GM06990 (cell line): ENCODE data around the gene ISY1.

Source experiments
- DNase-seq: peaks from one replicate; pipeline ENCODE4 v3.0.0-alpha.2; 2011; ENCODE audit not compliant: insufficient read length; ENCODE audit errors: extremely low read depth
- H3K27me3 ChIP-seq: replicated peaks from 2 replicates; pipeline ENCODE4 v1.6.0; 2011; ENCODE audit warnings: low read length; ENCODE audit not compliant: control insufficient read depth, insufficient read depth
- H3K36me3 ChIP-seq: 2 replicates; pipeline ENCODE4 v1.5.1; 2011; ENCODE audit warnings: low read length; ENCODE audit not compliant: control insufficient read depth, insufficient read depth
- H3K4me3 ChIP-seq: replicated peaks from 2 replicates; pipeline ENCODE4 v1.5.1; 2011; ENCODE audit warnings: low read depth, mild to moderate bottlenecking, control low read depth, low read length
- TF ChIP-seq, protein P1 (sequence below): IDR thresholded peaks from 2 replicates; pipeline ENCODE4 v1.5.1; 2011; ENCODE audit warnings: low read length, control low read depth, mild to moderate bottlenecking, inconsistent platforms; ENCODE audit not compliant: insufficient read depth, poor library complexity, severe bottlenecking

The ISY1 gene

DNA sequence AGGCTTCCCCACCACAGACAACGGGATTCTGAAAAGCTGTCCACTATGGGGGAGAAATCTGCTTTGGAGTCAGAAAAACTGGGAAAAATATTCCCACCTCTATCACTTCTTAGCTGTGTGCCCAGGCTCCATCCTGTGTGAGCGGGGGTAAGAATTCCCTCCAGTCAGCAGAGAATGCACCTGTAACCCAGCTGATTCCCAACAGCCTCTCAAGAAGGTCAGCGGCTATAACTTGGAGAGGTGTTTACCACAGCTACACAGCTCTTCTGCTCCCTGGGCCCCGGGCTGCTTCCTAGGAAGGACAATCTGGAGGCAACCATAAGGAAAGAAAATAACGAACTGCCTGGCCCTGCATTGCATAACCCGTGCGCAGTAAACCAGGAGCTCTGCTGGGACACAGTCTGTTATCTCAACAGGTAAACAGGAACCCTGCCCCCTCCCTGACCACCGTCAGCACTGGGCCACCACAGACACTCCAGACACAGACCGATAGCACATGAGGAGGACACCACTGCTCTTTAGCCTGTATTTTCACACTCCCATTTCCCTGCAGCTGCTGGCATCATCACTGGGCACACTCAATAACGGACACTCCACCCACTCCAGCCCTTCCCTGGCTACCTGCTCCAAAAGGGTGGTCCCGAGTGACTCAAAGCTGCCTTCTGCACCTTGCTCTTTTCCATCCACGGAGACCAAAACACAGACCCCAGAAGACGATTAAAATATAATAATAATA, 41.3 kb downstream of the ISY1 start:
- no peak for DNase-seq
- Histone ChIP-seq H3K36me3 (peaks cover 3% of the 10 kb centered on the region), H3K4me3 (peak overlapping the region; percentile 65), H3K27me3 (no peaks in the 10 kb centered on the region)
- TF ChIP-seq, protein P1, sequence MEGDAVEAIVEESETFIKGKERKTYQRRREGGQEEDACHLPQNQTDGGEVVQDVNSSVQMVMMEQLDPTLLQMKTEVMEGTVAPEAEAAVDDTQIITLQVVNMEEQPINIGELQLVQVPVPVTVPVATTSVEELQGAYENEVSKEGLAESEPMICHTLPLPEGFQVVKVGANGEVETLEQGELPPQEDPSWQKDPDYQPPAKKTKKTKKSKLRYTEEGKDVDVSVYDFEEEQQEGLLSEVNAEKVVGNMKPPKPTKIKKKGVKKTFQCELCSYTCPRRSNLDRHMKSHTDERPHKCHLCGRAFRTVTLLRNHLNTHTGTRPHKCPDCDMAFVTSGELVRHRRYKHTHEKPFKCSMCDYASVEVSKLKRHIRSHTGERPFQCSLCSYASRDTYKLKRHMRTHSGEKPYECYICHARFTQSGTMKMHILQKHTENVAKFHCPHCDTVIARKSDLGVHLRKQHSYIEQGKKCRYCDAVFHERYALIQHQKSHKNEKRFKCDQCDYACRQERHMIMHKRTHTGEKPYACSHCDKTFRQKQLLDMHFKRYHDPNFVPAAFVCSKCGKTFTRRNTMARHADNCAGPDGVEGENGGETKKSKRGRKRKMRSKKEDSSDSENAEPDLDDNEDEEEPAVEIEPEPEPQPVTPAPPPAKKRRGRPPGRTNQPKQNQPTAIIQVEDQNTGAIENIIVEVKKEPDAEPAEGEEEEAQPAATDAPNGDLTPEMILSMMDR = no peak

DNA sequence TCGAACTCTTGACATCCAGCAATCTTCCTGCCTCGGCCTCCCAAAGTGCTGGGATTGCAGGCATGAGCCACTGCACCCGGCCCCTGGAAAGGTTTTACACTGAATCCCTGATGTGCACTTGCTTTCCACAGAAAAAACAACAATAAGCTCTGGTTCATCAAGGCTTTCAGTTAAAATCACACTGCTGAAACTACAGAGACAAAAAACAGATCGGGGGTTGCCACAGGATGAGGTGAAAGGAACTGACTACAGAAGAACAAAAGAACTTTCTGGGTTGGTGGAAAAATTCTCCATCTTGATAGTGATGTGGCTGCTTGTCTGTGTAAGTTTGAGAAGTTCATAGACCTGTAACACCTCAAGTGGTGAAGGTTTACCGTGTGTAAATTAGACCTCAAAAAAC, 42.1 kb downstream of the ISY1 start:
- no peaks in the 10 kb centered on the region for H3K27me3 ChIP-seq
- DNase-seq = no peak
- peaks cover 3% of the 10 kb centered on the region for H3K36me3 ChIP-seq
- no peak overlapping the region for H3K4me3 ChIP-seq
- TF ChIP-seq, protein P1 = no peak

DNA sequence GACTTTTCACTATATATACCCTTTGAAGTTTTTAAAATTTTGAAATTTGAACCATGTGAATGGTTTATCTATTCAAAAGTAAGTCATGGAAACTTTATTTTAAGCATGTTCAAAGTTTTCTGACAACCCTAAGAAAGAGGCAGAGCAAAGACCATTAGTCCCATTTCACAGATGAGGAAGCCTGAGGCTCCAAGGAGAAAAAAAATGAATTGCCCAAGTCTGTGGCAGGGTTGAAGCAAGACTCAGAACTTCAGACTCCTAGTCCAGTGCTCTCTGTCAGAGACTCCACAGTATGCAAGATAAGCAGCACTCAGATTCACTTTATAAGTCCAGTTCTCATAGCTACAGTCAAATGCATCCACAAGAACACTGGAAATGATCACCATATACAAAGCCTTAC, 43.7 kb downstream of the ISY1 start:
- TF ChIP-seq, protein P1 = no peak
- Histone ChIP-seq H3K36me3 (peaks cover 3% of the 10 kb centered on the region), H3K4me3 (no peak overlapping the region), H3K27me3 (no peaks in the 10 kb centered on the region)
- DNase-seq = no peak

DNA sequence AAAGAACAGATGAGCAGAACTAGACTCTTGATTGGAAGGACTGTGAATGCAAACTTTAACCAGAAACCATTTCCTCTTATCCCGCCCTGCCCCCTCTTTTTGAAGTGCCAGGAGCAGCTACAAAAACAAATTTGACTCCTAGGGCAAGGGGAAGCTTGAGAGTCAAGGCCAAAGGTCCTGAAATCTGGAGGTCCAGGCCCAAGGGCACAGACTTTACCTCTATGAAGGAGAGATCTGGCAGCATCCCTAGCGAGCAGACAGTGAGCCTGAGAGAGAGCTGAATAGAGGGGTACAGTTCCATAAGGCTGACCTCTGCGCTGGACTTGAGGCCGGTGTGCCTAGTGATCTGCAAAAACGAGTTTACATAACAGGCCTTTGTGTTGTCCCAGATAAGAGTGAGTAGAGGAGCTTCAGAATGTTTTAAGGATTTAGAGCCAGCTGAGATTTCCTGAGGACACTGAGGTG, 44.3 kb downstream of the ISY1 start:
- TF ChIP-seq, protein P1 = no peak
- Histone ChIP-seq H3K4me3 (no peak overlapping the region), H3K27me3 (no peaks in the 10 kb centered on the region), H3K36me3 (peaks cover 3% of the 10 kb centered on the region)
- DNase-seq = no peak

DNA sequence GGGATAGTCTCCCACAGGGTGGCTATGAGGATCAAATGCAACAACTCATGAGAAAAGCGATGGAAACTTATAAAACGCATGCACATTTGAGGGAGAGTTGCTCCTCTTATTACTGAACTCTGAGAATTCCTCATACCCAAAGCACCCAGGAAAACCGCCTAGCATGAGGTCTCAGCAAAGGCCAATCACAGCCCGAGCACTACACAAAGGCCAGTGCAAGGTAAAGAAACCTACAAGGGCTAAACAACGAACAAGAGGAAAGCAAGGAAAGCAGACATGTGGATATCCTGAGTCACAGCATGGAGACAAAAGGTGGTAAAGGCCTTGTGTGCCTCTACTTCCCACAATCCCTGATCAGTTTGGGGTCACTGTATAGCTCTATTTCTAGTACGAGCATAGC, 46.4 kb downstream of the ISY1 start:
- Histone ChIP-seq H3K36me3 (peaks cover 3% of the 10 kb centered on the region), H3K27me3 (no peaks in the 10 kb centered on the region), H3K4me3 (no peak overlapping the region)
- TF ChIP-seq, protein P1 = no peak
- DNase-seq = no peak
